Measurements from ENCODE around the gene XRN2.
"Not testable (repeated sequence)": the region's sequence is repeated elsewhere in the genome, so short reads cannot be mapped to it uniquely, and the experiment has no call there.

The XRN2 gene

GRCh38 chr20:21390768-21391167, 87.6 kb downstream of the XRN2 start:
- no peak for DNase-seq (ENCODE audit: low read depth)

- no peak for DNase-seq (ENCODE audit: low read depth)
These were observed 88.2 kb downstream of the XRN2 start for GRCh38 chr20:21391185-21391971.

GRCh38 chr20:21391972-21392352, 88.8 kb downstream of the XRN2 start:
- DNase-seq (ENCODE audit: low read depth): no peak

GRCh38 chr20:21393166-21393565, 90.0 kb downstream of the XRN2 start:
- no peak for DNase-seq (ENCODE audit: low read depth)

DNA sequence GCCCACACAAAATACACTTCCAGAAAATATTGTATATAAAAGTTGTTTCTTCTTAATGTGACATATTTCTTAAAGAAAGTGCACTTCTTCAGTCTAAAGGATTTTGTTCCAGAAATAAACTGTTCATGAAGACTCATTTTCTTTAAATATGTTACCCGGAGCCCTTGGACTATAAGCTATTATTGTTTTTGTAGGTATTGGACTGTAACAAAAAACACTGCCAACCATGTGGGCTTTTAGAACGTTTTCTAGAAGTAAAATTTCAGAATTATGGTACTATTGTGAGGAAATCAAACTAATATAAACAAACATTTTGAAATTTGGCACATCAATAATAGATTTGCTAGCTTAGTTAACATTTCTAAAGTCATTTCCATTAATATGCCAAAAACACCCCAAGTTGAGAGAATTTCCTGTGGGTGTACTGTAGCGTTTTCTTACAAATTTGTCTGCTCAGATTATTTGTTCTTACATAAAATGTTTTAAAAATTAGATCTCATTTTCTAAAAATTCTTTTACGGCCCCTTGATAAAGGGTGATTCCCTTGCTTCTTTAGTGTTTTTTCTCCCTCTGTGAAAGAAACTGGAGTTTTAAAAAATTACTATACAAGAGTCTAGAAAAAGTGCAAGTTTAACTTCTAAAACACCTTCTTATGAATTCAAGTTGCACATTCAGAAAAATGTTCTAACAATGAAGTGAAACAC, 90.8 kb downstream of the XRN2 start:
- no peak for DNase-seq (ENCODE audit: low read depth)

DNA sequence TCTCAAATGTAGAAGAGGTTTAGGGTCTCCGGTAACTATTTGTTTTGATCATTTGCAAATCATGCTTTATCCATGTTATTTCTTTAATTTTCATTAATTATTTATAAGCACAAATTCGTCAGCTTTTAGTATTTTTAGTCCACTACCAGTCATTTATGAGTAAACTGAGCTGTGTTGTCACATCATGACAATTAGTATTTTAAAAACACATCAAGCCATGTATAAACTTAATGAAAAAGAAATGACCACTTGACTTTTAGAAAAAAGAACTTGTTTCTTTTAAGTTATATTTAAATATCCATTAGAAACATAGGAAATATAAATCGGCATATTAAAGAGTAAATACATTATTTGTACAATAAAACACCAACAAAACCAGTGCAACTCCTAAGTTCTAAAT, 91.4 kb downstream of the XRN2 start:
- DNase-seq (ENCODE audit: low read depth): no peak

DNA sequence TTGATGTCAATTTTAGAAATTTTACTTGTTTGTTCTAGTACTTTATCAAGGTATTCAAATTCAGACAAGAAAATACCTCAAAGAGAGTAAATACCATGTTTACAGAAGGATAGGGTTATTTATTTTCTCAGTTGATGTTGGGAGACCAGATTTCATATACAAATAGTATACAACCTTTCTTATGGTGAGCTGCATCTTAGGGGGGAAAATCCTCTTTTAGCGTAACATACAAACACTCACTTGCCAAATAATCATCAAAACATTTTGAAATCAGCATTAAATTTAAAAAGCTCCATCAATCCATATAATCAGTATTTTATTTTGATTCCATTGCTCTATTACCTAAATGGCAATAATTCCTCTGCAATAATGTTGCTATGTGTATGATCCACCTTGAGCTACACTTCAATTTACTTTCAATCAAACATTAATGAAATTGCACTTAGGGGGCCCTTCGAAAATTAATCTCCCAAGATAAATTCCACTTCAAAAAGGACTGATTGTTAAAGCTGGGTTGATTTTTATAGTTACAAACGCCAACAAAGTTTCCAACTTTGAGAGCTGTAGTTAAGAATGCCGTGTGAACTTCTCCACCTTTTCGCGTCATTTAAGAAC, 92.0 kb downstream of the XRN2 start:
- DNase-seq (ENCODE audit: low read depth): no peak

DNA sequence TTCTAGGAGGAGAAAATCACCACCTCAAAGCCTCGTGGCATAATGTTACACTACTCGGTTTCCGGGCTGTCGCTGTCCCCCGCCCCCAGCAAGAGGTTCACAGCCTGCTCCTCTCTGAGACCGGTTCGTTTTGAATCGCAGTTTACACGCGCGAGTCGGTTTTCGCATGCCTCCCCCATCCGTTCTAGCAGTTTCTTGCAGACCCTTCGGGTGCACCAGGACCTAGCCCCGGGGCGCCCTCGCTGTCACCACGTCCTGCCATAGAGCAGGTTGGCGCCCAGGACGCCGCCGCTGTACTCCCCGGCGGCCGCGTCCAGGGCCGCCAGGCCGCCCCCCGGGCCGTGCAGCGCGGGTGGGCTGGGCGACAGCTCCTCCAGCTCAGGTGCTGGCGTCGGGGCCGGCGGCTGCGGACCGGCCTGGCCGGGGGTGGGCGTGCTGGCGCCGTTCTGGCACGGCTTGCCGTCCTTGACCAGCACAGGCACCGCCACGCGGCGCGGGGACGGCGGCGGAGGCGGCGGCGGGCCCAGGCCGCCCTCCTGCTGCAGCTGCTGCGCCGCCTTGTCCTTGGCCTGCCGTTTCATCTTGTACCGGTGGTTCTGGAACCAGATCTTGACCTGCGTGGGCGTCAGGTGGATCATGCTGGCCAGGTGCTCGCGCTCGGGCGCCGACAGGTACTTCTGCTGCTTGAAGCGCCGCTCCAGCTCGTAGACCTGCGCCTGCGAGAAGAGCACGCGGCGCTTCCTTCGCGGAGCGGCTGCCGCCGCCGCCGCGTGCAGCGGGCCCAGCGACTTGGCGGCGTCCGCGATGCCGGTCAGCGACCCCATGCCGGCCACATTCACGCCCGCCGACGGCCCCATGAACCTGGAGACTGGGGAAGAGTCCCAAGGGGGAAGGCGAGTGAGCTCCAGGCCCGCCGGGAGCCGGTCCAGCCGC, 92.8 kb downstream of the XRN2 start:
- no peak for DNase-seq (ENCODE audit: low read depth)

- no peak for DNase-seq (ENCODE audit: low read depth)
These were observed 93.6 kb downstream of the XRN2 start for GRCh38 chr20:21396599-21397340.

GRCh38 chr20:21397341-21398108, 94.4 kb downstream of the XRN2 start, which contains the start of gene NKX2-4:
Gene NKX2-4 (minus strand): TSS chr20:21397526. CDS start chr20:21397399, 127 bp downstream.
- DNase-seq (ENCODE audit: low read depth): no peak

- DNase-seq (ENCODE audit: low read depth): no peak
These were observed 95.2 kb downstream of the XRN2 start for GRCh38 chr20:21398109-21399004.

DNA sequence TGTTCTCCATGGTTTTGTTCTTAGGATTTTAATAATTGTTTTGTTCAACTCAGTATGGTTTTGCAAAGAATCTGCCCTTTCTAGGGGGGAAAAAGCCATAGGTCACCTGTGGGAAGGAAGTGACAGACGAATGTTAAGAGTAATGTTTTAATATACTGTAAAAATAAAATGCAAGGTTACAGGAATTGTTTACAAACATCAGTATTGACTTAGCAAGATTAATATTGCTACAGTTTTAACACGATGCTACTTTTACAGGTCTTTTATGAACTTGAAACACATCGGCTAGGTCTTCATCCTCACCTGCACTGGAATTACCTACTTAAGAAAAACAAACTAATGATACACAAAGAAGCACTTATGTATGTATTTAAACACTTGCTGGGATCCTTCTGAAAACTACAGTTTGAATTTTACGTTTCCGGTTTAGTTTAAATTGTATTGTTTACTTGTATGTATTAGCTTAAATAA, 95.9 kb downstream of the XRN2 start:
- no peak for DNase-seq (ENCODE audit: low read depth)

- no peak for DNase-seq (ENCODE audit: low read depth)
These were observed 108.6 kb downstream of the XRN2 start for GRCh38 chr20:21411725-21412124.

- DNase-seq (ENCODE audit: low read depth): not testable (repeated sequence)
These were observed 110.9 kb downstream of the XRN2 start for GRCh38 chr20:21413996-21414395.

DNA sequence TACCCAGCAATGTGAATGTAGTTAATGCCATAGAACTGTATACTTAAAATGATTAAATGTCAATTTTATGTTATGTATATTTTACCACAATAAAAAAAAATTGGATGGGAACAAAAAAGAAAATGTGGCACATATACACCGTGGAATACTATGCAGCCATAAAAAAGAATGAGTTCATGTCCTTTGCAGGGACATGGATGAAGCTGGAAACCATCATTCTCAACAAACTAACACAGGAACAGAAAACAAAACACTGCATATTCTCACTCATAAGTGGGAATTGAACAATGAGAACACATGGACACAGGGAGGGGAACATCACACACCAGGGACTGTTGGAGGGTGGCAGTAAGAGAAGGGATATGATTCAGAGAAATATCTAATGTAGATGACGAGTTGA, 116.0 kb downstream of the XRN2 start:
- not testable (repeated sequence) for DNase-seq (ENCODE audit: low read depth)

DNA sequence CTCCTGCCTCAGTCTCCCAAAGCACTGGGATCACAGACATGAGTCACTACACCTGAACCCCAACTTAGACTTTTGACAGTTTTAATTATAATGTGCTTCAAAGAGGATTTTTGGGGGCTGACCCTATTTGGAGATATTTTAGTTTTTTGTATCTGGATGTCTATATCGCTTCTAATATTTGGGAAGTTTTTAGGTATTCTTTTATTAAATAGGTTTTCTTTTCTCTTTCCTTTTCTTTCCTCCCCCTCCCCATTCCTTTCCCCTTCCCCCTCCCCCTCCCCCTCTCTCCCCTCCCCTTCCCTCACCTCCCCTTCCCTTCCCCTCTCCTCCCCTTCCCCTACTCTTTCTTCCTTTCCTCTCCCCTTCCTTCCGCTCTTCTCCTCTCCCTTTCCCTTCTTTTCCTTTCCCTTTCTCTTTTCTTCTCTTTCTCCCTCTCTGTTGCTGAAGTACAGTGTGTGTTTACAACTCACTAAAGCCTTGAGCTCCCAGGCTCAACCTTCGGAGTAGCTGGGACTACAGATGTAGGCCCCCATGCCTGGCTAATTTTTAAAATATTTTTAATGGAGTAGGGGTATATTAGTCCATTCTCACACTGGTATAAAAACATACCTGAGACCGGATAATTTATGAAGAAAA, 118.6 kb downstream of the XRN2 start:
- DNase-seq (ENCODE audit: low read depth): no peak

GRCh38 chr20:21423712-21424111, 120.6 kb downstream of the XRN2 start:
- not testable (repeated sequence) for DNase-seq (ENCODE audit: low read depth)

- no peak for DNase-seq (ENCODE audit: low read depth)
These were observed 121.7 kb downstream of the XRN2 start for GRCh38 chr20:21424846-21425245.

- DNase-seq (ENCODE audit: low read depth): no peak
These were observed 126.9 kb downstream of the XRN2 start for GRCh38 chr20:21430020-21430419.

Data from HS-5 (cell line).